Sigmoid colon (tissue), 4 donors: ENCODE results near the gene DNAAF1.

Experiments
- EP300 ChIP-seq, 4 donors: sonication (generic); formaldehyde crosslinking; IDR thresholded peaks; one replicate each; pipeline ENCODE4 v1.6.1; 2017; ENCODE audit warnings: antibody characterized with exemption in 4 of 4
- POLR2A ChIP-seq, 2 donors: fragments of 450-650 bp; IDR thresholded peaks; one replicate each; pipeline ENCODE4 v1.6.1; 2016; ENCODE audit warnings: antibody characterized with exemption in 2 of 2, mild to moderate bottlenecking in 2 of 2, moderate library complexity in 2 of 2
- POLR2AphosphoS5 ChIP-seq, 4 donors: sonication (generic); formaldehyde crosslinking; IDR thresholded peaks; one replicate each; pipeline ENCODE4 v1.6.1; 2017; ENCODE audit warnings: antibody characterized with exemption in 4 of 4
- TF ChIP-seq, protein P1 (sequence below), 4 experiments: fragments of 450-650 bp in 3 of 4; fragments of 200-600 bp in 1 of 4; IDR thresholded peaks; one replicate each; pipeline ENCODE4 v1.5.1; 2016 to 2019; ENCODE audit warnings: antibody characterized with exemption in 4 of 4, mild to moderate bottlenecking in 3 of 4, moderate library complexity in 2 of 4

GRCh38 chr16:84105948-84106740 lies 39.0 kb upstream of the DNAAF1 start:
- TF ChIP-seq, protein P1, sequence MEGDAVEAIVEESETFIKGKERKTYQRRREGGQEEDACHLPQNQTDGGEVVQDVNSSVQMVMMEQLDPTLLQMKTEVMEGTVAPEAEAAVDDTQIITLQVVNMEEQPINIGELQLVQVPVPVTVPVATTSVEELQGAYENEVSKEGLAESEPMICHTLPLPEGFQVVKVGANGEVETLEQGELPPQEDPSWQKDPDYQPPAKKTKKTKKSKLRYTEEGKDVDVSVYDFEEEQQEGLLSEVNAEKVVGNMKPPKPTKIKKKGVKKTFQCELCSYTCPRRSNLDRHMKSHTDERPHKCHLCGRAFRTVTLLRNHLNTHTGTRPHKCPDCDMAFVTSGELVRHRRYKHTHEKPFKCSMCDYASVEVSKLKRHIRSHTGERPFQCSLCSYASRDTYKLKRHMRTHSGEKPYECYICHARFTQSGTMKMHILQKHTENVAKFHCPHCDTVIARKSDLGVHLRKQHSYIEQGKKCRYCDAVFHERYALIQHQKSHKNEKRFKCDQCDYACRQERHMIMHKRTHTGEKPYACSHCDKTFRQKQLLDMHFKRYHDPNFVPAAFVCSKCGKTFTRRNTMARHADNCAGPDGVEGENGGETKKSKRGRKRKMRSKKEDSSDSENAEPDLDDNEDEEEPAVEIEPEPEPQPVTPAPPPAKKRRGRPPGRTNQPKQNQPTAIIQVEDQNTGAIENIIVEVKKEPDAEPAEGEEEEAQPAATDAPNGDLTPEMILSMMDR (IDR thresholded peaks at IDR 0.05) = no peak
- TF ChIP-seq EP300 (IDR thresholded peaks at IDR 0.05) (no peak), POLR2A (IDR thresholded peaks at IDR 0.05) (no peak), POLR2AphosphoS5 (IDR thresholded peaks at IDR 0.05) (no peak)
